ENCODE measurements around the gene GPAT3.

Gene GPAT3

DNA sequence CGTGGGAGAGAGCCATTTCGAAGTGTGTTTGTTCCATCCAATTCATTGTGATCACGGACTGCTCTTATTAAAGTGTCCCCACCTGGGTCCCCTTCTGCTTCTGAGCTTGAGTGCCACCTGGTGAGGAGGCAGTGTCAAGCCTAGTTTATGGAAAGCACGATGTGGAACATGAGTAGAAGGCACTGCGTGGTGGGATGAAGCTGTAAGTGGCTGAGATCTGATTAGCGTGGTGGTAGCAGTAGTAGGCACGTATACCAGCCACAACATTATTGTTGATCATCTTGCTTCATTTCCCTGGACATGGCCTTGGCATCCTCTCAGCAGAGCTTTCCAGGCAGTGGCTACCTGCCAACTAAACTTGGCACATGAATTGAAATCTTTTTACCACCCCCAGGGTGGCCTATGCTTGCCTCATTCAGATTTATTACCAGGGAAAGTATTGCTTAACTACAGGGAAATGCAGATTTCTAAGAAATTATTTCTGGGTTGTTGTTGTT, 46.4 kb downstream of the GPAT3 start:
- DNase-seq (ENCODE audit: extremely low read depth, low read depth): no peak

DNA sequence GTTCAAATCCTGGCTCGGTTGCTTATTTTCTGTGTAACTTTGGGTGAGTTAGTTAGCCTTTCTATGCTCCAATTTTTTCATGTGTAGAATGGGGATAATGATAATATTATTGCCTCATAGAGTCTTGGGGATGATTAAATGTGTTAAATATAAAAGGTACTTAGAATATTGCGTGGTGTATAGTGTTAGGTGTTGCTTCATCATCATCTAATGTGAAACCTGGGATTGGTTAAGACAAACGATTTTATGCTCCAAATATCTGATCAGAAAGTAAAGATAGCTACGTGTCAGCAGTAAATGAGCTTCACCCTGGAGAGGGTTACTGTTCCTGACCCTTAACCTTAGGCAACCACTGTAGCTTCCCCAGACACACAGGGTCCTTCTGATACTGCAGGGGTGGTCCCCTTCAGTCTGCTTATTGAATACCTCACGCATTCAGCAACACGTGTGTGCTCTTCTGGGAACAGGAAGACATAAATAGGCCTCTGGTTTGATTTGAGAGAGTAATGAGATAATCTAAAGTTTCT, 50.1 kb downstream of the GPAT3 start:
- no peak for DNase-seq (ENCODE audit: extremely low read depth, low read depth)
- no peak for TF ChIP-seq CTCF (IDR thresholded peaks at IDR 0.05; ENCODE audit: low read depth, low read length)

More for the DNA sequence above, 46.4 kb downstream of the GPAT3 start:
- no peak for TF ChIP-seq CTCF (IDR thresholded peaks at IDR 0.05; ENCODE audit: low read depth, low read length)

DNA sequence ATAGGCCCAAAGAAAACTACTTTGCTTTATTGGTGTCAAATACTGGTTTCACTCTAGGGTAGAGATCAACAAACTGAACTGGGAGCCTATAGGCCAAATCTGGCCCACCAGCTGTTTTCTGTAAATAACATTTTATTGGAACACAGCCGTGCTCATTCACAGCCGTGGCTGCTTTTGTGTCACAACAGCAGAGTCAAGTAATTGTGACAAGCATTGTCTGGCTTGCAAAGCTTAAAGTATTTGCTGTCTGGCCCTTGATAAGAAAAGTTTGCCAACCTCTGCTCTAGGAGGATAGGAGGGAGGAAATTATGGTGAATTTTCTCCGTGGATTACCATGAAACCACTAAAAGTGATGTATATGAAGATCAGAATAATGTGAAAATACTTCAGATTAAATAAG, 53.4 kb downstream of the GPAT3 start:
- no peak for DNase-seq (ENCODE audit: extremely low read depth, low read depth)
- TF ChIP-seq CTCF (IDR thresholded peaks at IDR 0.05; ENCODE audit: low read depth, low read length): no peak

DNA sequence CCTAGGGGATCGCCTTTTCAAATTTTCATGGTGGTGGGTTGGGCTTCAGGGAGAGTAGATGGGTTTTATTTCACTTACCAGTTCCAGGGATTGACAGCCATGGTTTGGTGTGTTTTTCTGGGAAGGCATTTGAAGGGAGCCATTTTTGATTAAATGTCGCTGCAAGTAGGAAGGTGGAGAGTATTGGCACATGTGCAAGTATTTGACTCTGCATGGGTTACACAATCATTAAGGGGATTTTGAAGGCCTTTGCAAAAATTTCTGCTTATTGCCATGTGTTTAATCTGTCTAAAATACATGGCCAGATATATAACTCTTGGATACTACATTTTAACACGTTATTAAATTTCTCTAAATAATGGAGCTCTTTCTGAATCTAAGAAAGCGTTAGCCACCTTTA, 55.1 kb downstream of the GPAT3 start:
- no peak for TF ChIP-seq CTCF (IDR thresholded peaks at IDR 0.05; ENCODE audit: low read depth, low read length)

DNA sequence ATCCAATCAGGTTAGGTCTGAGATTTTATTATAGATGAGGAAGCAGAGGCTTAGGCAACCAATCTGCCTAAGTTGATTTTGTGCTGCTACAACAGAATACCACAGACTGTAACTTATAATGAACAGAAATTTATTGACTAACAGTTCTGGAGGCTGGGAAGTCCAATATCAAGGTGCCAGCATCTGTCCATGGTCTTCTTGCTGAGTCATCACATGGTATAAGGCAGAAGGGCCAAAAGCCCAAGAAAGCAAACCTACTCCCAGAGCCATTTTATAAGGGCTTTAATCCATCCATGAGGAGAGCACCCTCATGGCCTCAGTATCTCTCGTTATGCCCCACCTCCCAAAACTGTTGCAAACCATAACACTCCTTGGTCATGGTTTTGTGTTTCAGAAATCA, 55.8 kb downstream of the GPAT3 start:
- no peak for DNase-seq (ENCODE audit: extremely low read depth, low read depth)
- no peak for TF ChIP-seq CTCF (IDR thresholded peaks at IDR 0.05; ENCODE audit: low read depth, low read length)

More for the DNA sequence above, 55.1 kb downstream of the GPAT3 start:
- no peak for DNase-seq (ENCODE audit: extremely low read depth, low read depth)

GRCh38 chr4:83599183-83599582, 63.3 kb downstream of the GPAT3 start:
- TF ChIP-seq CTCF (IDR thresholded peaks at IDR 0.05; ENCODE audit: low read depth, low read length): no peak
- no peak for DNase-seq (ENCODE audit: extremely low read depth, low read depth)

DNA sequence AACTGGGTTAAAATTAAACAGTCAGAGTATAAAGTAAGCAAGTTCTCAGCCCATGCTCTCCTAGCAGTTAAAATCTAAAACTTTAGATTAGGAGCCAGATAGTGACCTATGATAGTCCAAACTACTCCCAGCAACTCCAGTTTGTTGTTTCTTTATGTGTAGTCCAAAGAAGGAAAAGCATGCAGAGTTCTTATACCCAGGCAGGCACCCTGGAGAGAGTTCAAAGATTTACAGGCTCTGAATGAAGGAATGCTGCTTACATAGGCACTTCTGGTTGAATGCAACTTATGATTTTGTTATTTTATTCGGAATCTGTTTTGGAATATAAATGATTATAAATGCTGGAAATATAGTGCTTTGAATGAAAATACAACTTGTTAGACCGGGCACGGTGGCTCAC, 67.2 kb downstream of the GPAT3 start:
- no peak for DNase-seq (ENCODE audit: extremely low read depth, low read depth)

More for the DNA sequence above, 67.2 kb downstream of the GPAT3 start:
- no peak for TF ChIP-seq CTCF (IDR thresholded peaks at IDR 0.05; ENCODE audit: low read depth, low read length)
